Measurements from ENCODE around the gene GLOD5.

GLOD5 gene

GRCh38 chrX:48752498-48752897 is 9.0 kb upstream of the GLOD5 start:
- Histone ChIP-seq H3K9me3 (ENCODE audit: severe bottlenecking) (no peaks in the 10 kb centered on the region), H3K4me1 (ENCODE audit: insufficient read depth, poor library complexity, severe bottlenecking) (no peaks in the 10 kb centered on the region), H3K4me3 (ENCODE audit: severe bottlenecking) (no peak overlapping the region), H3K27me3 (ENCODE audit: insufficient read depth, poor library complexity, severe bottlenecking) (no peaks in the 10 kb centered on the region), H3K27ac (ENCODE audit: poor library complexity, severe bottlenecking) (no peak overlapping the region), H3K36me3 (ENCODE audit: low read depth) (no peaks in the 10 kb centered on the region)
- DNase-seq (ENCODE audit: low spot score) (no peak), ATAC-seq (ENCODE audit: low read depth) (no peak)
- TF ChIP-seq CTCF (IDR thresholded peaks at IDR 0.05; ENCODE audit: poor library complexity, severe bottlenecking) = no peak

- Histone ChIP-seq H3K36me3 (ENCODE audit: low read depth) (no peaks in the 10 kb centered on the region), H3K27ac (ENCODE audit: poor library complexity, severe bottlenecking) (no peak overlapping the region), H3K4me3 (ENCODE audit: severe bottlenecking) (no peak overlapping the region), H3K27me3 (ENCODE audit: insufficient read depth, poor library complexity, severe bottlenecking) (no peaks in the 10 kb centered on the region), H3K4me1 (ENCODE audit: insufficient read depth, poor library complexity, severe bottlenecking) (no peaks in the 10 kb centered on the region), H3K9me3 (ENCODE audit: severe bottlenecking) (no peaks in the 10 kb centered on the region)
- TF ChIP-seq CTCF (IDR thresholded peaks at IDR 0.05; ENCODE audit: poor library complexity, severe bottlenecking) = no peak
- no peak for ATAC-seq (ENCODE audit: low read depth)
- DNase-seq (ENCODE audit: low spot score) = no peak
These were observed 7.8 kb upstream of the GLOD5 start for GRCh38 chrX:48753708-48754228.

GRCh38 chrX:48754238-48754637 is 7.3 kb upstream of the GLOD5 start:
- Histone ChIP-seq H3K36me3 (ENCODE audit: low read depth) (no peaks in the 10 kb centered on the region), H3K4me3 (ENCODE audit: severe bottlenecking) (no peak overlapping the region)
- TF ChIP-seq CTCF (IDR thresholded peaks at IDR 0.05; ENCODE audit: poor library complexity, severe bottlenecking) = no peak

GRCh38 chrX:48769230-48769629 is 7.7 kb downstream of the GLOD5 start:
- no peaks in the 10 kb centered on the region for H3K36me3 ChIP-seq (ENCODE audit: low read depth)
- no peak for TF ChIP-seq CTCF (IDR thresholded peaks at IDR 0.05; ENCODE audit: poor library complexity, severe bottlenecking)

More at GRCh38 chrX:48754238-48754637, 7.3 kb upstream of the GLOD5 start:
- no peaks in the 10 kb centered on the region for H3K4me1 ChIP-seq (ENCODE audit: insufficient read depth, poor library complexity, severe bottlenecking)
- no peaks in the 10 kb centered on the region for H3K27me3 ChIP-seq (ENCODE audit: insufficient read depth, poor library complexity, severe bottlenecking)
- H3K27ac ChIP-seq (ENCODE audit: poor library complexity, severe bottlenecking) = no peak overlapping the region
- DNase-seq (ENCODE audit: low spot score) = no peak
- no peak for ATAC-seq (ENCODE audit: low read depth)
- H3K9me3 ChIP-seq (ENCODE audit: severe bottlenecking) = no peaks in the 10 kb centered on the region

GRCh38 chrX:48770296-48770695 is 8.7 kb downstream of the GLOD5 start:
- no peak overlapping the region for H3K27ac ChIP-seq (ENCODE audit: poor library complexity, severe bottlenecking)
- DNase-seq (ENCODE audit: low spot score) (no peak), ATAC-seq (ENCODE audit: low read depth) (no peak)
- H3K9me3 ChIP-seq (ENCODE audit: severe bottlenecking) = no peaks in the 10 kb centered on the region
- no peaks in the 10 kb centered on the region for H3K4me1 ChIP-seq (ENCODE audit: insufficient read depth, poor library complexity, severe bottlenecking)
- TF ChIP-seq CTCF (IDR thresholded peaks at IDR 0.05; ENCODE audit: poor library complexity, severe bottlenecking) = no peak
- H3K27me3 ChIP-seq (ENCODE audit: insufficient read depth, poor library complexity, severe bottlenecking) = no peaks in the 10 kb centered on the region
- no peaks in the 10 kb centered on the region for H3K36me3 ChIP-seq (ENCODE audit: low read depth)
- no peak overlapping the region for H3K4me3 ChIP-seq (ENCODE audit: severe bottlenecking)

More at GRCh38 chrX:48769230-48769629, 7.7 kb downstream of the GLOD5 start:
- ATAC-seq (ENCODE audit: low read depth) (no peak), DNase-seq (ENCODE audit: low spot score) (no peak)
- H3K27me3 ChIP-seq (ENCODE audit: insufficient read depth, poor library complexity, severe bottlenecking) = no peaks in the 10 kb centered on the region
- no peak overlapping the region for H3K4me3 ChIP-seq (ENCODE audit: severe bottlenecking)
- no peaks in the 10 kb centered on the region for H3K9me3 ChIP-seq (ENCODE audit: severe bottlenecking)
- H3K27ac ChIP-seq (ENCODE audit: poor library complexity, severe bottlenecking) = no peak overlapping the region
- H3K4me1 ChIP-seq (ENCODE audit: insufficient read depth, poor library complexity, severe bottlenecking) = no peaks in the 10 kb centered on the region
